SKM-1 (cell line): ENCODE data around the gene WFDC10B.
"Not testable (repeated sequence)": the region's sequence is repeated elsewhere in the genome, so short reads cannot be mapped to it uniquely, and the experiment has no call there.

Source experiments
- DNase-seq: peaks from one replicate; lab custom pipeline; 2025; ENCODE audit not compliant: unreplicated experiment; lab: John Stamatoyannopoulos, UW

Gene WFDC10B

DNA sequence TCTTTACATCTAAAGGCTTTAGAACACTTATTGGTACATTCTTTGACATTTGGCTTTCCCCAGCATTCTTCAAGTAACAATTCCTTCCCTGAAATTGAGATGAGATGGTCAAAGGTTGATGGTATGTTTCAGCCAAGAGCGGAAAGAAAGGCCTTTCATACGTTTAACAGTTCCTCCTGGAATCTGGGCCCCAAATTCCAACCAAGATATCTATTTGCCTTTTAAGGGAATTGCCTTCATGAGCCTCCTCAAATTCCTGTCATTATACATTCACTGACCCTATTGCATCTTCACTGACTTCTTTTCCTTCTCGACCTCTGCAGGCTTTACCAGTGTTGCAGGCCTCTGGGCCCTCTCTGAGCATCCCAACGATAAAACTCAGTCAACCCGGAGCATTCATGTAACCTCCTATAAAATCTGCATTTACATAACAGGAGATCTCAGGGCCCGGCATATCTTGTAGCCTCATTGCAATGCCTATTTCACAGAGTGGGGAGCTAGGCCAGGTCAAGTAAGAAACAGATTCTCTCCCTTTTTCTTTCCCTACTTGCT lies 55.4 kb downstream of the WFDC10B start:
- no peak for DNase-seq

DNA sequence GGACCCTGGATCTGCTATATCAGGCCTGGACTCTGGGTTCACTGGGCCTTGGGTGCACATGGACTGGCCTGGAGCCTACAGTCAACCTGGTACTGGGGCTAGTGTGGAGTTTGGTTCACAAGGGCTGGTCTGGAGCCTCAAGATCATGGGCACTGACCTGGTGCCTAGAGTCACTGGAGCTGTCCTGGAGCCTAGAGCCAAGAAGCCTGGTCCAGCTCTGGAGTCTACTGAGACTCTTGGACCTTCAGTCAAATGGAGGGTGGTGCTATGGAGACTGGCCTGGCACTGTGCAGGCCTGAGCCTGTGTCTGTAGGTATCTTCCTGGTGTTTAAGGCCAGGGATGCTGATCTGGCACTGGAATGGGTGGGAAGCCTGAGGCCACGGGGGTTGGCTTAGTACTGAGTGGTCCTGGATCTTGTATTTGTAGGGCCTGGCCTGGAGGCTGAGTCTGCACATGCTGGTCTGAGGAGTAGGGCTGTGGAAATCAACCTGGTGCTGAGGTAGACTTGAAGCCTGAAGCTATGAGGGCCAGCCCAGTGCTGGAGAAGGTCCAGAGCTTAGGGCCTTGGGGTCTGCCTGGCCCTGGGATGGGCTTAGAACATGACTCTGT lies 57.3 kb downstream of the WFDC10B start:
- no peak for DNase-seq

DNA sequence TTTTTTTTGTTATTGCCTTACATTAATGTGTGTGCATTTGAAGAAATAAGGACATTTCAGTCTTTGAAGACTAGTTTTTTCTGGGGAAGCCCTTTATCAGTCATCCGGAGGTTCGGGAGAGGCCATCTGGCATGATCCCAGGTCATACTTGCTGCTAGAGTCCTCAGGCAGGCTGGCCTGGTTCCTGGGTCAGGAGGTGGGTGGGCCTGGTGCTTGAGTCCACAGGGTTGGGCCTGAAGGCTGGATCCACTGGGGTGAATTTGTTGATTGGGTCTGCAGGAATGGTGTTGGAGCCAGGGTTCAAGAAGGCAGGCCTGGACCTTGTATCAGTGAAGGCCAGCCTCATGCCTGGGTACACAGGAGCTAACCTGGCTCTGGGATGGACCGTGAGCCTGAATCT lies 57.9 kb downstream of the WFDC10B start:
- no peak for DNase-seq

DNA sequence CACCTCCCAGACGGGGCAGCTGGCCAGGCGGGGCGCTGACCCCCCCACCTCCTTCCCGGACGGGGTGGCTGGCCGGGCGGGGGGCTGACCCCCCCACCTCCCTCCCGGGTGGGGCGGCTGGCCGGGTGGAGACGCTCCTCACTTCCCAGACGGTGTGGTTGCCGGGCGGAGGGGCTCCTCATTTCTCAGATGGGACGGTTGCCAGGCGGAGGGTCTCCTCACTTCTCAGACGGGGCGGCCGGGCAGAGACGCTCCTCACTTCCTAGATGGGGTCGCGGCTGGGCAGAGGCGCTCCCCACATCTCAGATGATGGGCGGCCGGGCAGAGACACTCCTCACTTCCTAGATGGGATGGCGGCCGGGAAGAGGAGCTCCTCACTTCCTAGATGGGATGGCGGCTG lies 59.0 kb downstream of the WFDC10B start:
- DNase-seq: not testable (repeated sequence)

DNA sequence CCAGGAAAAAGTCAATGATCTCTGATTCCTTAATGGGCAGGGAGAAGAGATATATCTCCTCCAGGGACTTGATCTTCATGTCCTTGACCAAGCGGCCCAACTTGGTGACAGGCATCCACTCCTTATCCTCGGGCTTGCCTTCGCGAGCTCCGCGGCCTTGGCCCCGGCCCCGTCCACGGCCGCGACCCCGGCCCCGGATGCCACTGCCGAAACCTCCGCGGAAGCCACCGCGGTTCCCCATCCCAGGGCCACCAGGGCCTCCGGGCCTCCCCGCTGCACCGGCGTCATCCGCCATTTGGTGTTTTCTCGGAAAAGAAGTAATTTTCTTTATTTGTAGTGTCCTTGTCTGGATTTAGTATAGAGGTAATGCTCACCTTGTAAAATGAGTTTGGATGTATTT lies 63.7 kb downstream of the WFDC10B start:
- DNase-seq: not testable (repeated sequence)

DNA sequence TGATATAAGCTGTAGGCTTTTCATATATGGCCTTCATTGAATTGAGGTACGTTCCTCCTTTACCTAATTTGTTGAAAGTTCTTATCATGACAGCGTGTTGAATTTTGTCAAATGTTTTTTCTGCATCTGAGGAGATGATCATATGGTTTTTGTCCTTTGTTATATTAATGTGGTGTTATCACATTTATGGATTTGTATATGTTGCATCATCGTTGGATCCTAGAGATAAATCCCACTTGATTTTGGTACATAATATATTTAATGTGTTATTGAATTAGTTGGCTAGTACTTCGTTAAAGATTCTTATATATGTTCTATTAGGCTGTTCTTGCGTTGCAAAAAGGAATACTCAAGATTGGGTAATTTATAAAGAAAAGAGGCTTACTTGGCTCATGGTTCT lies 65.1 kb downstream of the WFDC10B start:
- DNase-seq: no peak

DNA sequence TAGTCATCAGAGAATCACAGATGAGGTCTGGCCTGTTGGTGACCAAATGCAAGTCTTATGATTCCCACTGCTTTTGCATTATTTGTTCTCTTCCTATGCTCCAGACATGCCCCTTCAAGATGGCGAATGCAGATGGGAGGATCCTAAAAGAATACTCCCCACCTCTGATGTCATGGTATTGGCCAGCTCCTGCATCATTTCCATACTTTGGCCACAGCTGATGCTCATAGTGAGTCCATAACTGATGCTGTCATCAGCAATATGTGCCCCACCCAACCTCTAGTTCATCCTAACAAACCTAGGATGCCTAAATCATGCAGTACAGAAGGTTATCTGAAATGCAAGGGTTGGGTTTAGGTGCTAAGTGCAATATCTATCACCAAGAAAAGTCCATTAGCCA lies 68.3 kb downstream of the WFDC10B start:
- DNase-seq: no peak
